Choroid plexus epithelial cell (primary cell): Measurements from ENCODE around the gene SKAP1.

Experiments used
- DNase-seq: peaks from one replicate; pipeline ENCODE4 v3.0.0-alpha.2; 2010; ENCODE audit warnings: low read depth
- H3K4me3 ChIP-seq: 2 replicates; pipeline ENCODE4 v1.5.1; 2011; ENCODE audit warnings: low read depth, mild to moderate bottlenecking, control low read depth, low read length, moderate library complexity
- TF ChIP-seq, protein P1 (sequence below): conservative IDR thresholded peaks from 2 replicates; pipeline ENCODE4 v1.5.1; 2011; ENCODE audit warnings: low read depth, mild to moderate bottlenecking, control low read depth, inconsistent platforms, low read length, moderate library complexity

SKAP1 gene

GRCh38 chr17:48391444-48391843 is 38.6 kb downstream of the SKAP1 start:
- no peak overlapping the region for H3K4me3 ChIP-seq
- TF ChIP-seq, protein P1, sequence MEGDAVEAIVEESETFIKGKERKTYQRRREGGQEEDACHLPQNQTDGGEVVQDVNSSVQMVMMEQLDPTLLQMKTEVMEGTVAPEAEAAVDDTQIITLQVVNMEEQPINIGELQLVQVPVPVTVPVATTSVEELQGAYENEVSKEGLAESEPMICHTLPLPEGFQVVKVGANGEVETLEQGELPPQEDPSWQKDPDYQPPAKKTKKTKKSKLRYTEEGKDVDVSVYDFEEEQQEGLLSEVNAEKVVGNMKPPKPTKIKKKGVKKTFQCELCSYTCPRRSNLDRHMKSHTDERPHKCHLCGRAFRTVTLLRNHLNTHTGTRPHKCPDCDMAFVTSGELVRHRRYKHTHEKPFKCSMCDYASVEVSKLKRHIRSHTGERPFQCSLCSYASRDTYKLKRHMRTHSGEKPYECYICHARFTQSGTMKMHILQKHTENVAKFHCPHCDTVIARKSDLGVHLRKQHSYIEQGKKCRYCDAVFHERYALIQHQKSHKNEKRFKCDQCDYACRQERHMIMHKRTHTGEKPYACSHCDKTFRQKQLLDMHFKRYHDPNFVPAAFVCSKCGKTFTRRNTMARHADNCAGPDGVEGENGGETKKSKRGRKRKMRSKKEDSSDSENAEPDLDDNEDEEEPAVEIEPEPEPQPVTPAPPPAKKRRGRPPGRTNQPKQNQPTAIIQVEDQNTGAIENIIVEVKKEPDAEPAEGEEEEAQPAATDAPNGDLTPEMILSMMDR = no peak
- no peak for DNase-seq

DNA sequence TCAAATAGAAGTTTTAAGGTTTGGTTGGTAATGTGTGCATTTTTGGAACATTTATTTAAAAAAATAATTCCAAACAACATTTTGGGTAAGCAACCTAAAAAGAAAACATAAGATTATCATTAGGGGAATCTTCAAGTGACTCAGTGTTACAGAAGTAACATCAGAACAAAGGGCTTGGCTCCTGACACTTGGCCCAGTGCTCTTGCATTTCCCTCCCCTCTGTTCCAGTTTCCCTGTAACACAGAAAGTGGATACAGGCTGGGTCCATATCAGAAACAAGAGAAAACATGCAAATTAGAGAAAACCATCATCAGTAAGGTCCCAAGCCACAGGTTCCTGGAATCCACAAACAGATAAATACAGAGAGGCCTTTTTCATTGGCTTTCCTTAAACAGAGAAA is 40.1 kb downstream of the SKAP1 start:
- H3K4me3 ChIP-seq = no peak overlapping the region
- no peak for DNase-seq
- TF ChIP-seq, protein P1 = no peak

- TF ChIP-seq, protein P1 = no peak
- DNase-seq = no peak
- no peak overlapping the region for H3K4me3 ChIP-seq
Observed at GRCh38 chr17:48388955-48389743, 40.9 kb downstream of the SKAP1 start.

- TF ChIP-seq, protein P1 = no peak
- no peak overlapping the region for H3K4me3 ChIP-seq
- no peak for DNase-seq
Observed at GRCh38 chr17:48386826-48387225, 43.2 kb downstream of the SKAP1 start.

DNA sequence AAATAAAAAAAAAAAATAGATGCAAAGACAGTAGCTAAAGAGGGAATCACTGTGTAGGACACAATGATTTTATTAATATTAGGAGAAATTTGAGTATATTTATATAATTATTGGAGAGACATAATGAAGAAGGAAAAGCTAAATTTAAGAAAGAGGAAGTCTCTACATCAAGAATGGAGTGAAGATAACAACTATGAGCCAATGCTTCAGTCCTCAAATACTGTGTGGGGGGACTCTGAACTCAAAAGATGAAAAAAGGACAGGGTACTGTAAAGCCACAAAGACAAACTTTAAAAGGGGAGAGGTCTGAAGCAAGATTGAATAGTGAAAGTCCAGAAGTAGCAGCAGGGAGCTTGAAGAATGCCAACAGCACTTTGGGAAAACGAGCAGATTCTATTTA is 44.7 kb downstream of the SKAP1 start:
- TF ChIP-seq, protein P1 = no peak
- no peak overlapping the region for H3K4me3 ChIP-seq
- DNase-seq = no peak

DNA sequence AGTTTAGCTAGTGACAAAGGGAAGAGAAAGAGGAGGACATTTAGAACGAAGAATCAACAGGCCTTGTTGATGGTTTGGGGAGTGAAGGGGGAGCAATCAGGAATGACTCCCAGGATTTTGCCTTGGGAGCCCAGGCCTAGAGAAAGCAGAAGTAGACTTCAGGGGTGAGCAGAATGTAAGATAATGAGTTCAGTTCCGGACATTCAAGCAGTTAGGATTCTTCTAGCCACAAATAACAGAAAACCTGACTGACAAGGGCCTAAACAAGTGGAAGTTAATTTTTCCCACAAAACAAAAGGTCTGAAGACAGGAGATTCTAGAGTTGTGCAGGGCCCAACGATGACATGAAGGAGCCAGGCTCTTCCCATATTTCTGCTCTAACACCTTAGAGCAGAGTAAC is 45.9 kb downstream of the SKAP1 start:
- no peak for DNase-seq
- TF ChIP-seq, protein P1 = no peak

GRCh38 chr17:48382989-48383388 is 47.0 kb downstream of the SKAP1 start:
- no peak overlapping the region for H3K4me3 ChIP-seq
- DNase-seq = no peak
- TF ChIP-seq, protein P1 = no peak

More for the DNA sequence above, 45.9 kb downstream of the SKAP1 start:
- no peak overlapping the region for H3K4me3 ChIP-seq
